Liver (tissue), 3 donors: ENCODE results near the gene PYCR2.

Experiments
- ATF3 ChIP-seq: IDR thresholded peaks from 2 replicates; pipeline ENCODE4 v1.6.1; 2016; ENCODE audit warnings: antibody characterized with exemption
- JUND ChIP-seq, 2 donors: IDR thresholded peaks; 2 replicates each; pipeline ENCODE4 v1.6.1; 2016; ENCODE audit warnings: antibody characterized with exemption in 2 of 2
- RAD21 ChIP-seq, 2 donors: IDR thresholded peaks; 2 replicates each; pipeline ENCODE4 v1.6.1; 2016; ENCODE audit warnings: antibody characterized with exemption in 2 of 2, mild to moderate bottlenecking in 2 of 2
- YY1 ChIP-seq: IDR thresholded peaks from 2 replicates; pipeline ENCODE4 v1.6.1; 2016; ENCODE audit warnings: antibody characterized with exemption, mild to moderate bottlenecking
- TF ChIP-seq, protein P1 (sequence below): fragments of 150-350 bp; IDR thresholded peaks from 2 replicates; pipeline ENCODE4 v1.5.1; 2017; ENCODE audit warnings: improper control_type of control experiment, low read depth, low read length; ENCODE audit not compliant: missing input control
- TF ChIP-seq, protein P2 (sequence below): IDR thresholded peaks from 2 replicates; pipeline ENCODE4 v1.6.1; 2016; ENCODE audit warnings: antibody characterized with exemption
- donor health status: healthy.
- donor health status: healthy.

GRCh38 chr1:225931270-225932136 lies 7.5 kb upstream of the PYCR2 start:
- TF ChIP-seq ATF3 (no peak), YY1 (no peak), RAD21 (IDR thresholded peaks at IDR 0.05) (no peak), JUND (IDR thresholded peaks at IDR 0.05) (no peak)
- TF ChIP-seq, protein P1, sequence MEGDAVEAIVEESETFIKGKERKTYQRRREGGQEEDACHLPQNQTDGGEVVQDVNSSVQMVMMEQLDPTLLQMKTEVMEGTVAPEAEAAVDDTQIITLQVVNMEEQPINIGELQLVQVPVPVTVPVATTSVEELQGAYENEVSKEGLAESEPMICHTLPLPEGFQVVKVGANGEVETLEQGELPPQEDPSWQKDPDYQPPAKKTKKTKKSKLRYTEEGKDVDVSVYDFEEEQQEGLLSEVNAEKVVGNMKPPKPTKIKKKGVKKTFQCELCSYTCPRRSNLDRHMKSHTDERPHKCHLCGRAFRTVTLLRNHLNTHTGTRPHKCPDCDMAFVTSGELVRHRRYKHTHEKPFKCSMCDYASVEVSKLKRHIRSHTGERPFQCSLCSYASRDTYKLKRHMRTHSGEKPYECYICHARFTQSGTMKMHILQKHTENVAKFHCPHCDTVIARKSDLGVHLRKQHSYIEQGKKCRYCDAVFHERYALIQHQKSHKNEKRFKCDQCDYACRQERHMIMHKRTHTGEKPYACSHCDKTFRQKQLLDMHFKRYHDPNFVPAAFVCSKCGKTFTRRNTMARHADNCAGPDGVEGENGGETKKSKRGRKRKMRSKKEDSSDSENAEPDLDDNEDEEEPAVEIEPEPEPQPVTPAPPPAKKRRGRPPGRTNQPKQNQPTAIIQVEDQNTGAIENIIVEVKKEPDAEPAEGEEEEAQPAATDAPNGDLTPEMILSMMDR: no peak
- TF ChIP-seq, protein P2, sequence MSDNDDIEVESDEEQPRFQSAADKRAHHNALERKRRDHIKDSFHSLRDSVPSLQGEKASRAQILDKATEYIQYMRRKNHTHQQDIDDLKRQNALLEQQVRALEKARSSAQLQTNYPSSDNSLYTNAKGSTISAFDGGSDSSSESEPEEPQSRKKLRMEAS: no peak
